IgD-negative memory B cell (primary cell): ENCODE results near the gene PCDHGB3. TPM values are rescaled to one million over a fixed set of nuclear protein-coding genes. Genes with fewer than 3 reads are reported as not detected.
"Not testable (repeated sequence)": the region's sequence is repeated elsewhere in the genome, so short reads cannot be mapped to it uniquely, and the experiment has no call there.

Source experiments
- H3K27ac Mint-ChIP-seq, 3 donors: one replicate each; pipeline ENCODE4 v1.8.0; 2020 to 2022; ENCODE audit warnings: mild to moderate bottlenecking in 3 of 3, mixed read lengths in 3 of 3, moderate library complexity in 1 of 3
- H3K27me3 Mint-ChIP-seq: one replicate; pipeline ENCODE4 v1.8.0; 2021; ENCODE audit warnings: mixed read lengths
- H3K36me3 Mint-ChIP-seq: one replicate; pipeline ENCODE4 v1.8.0; 2020; ENCODE audit warnings: mild to moderate bottlenecking, mixed read lengths
- H3K4me1 Mint-ChIP-seq, 3 donors: one replicate each; pipeline ENCODE4 v1.8.0; 2020 to 2022; ENCODE audit warnings: mixed read lengths in 3 of 3, mild to moderate bottlenecking in 1 of 3
- H3K4me3 Mint-ChIP-seq, 4 donors: one replicate each; pipeline ENCODE4 v1.8.0; 2020 to 2022; ENCODE audit warnings: mild to moderate bottlenecking in 4 of 4, mixed read lengths in 4 of 4, moderate library complexity in 3 of 4
- H3K9me3 Mint-ChIP-seq, 3 donors: one replicate each; pipeline ENCODE4 v1.8.0; 2020 to 2021; ENCODE audit warnings: mixed read lengths in 3 of 3, mild to moderate bottlenecking in 1 of 3
- polyA plus RNA-seq: library from polyadenylated mRNA; unstranded; fragments of 300-500 nt; fragmentation: Illumina TruSeq; gene quantifications from one replicate; pipeline ENCODE4 v1.2.3, GENCODE V29; 2021

PCDHGB3 gene
- polyA plus RNA-seq, 1 donor from 2014 or later = not detected

DNA sequence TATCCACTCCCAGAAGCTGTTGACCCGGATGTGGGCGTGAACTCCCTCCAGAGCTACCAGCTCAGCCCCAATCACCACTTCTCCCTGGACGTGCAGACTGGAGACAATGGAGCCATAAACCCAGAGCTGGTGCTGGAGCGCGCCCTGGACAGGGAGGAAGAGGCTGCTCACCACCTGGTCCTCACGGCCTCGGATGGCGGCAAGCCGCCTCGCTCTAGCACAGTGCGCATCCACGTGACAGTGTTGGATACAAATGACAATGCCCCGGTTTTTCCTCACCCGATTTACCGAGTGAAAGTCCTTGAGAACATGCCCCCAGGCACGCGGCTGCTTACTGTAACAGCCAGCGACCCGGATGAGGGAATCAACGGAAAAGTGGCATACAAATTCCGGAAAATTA is 23.2 kb downstream of the PCDHGB3 start:
- H3K36me3 Mint-ChIP-seq = peaks cover 3% of the 10 kb centered on the region
- peaks cover 10 to 26% (median 22%) of the 10 kb centered on the region in 3 donors for H3K9me3 Mint-ChIP-seq
- H3K4me1 Mint-ChIP-seq = peaks cover 0 to 4% (median 2%) of the 10 kb centered on the region in 3 donors
- peaks cover 32% of the 10 kb centered on the region for H3K27me3 Mint-ChIP-seq
- no peak overlapping the region for H3K4me3 Mint-ChIP-seq
- H3K27ac Mint-ChIP-seq = peak overlapping the region in 1 of 3 donors; percentile 62

DNA sequence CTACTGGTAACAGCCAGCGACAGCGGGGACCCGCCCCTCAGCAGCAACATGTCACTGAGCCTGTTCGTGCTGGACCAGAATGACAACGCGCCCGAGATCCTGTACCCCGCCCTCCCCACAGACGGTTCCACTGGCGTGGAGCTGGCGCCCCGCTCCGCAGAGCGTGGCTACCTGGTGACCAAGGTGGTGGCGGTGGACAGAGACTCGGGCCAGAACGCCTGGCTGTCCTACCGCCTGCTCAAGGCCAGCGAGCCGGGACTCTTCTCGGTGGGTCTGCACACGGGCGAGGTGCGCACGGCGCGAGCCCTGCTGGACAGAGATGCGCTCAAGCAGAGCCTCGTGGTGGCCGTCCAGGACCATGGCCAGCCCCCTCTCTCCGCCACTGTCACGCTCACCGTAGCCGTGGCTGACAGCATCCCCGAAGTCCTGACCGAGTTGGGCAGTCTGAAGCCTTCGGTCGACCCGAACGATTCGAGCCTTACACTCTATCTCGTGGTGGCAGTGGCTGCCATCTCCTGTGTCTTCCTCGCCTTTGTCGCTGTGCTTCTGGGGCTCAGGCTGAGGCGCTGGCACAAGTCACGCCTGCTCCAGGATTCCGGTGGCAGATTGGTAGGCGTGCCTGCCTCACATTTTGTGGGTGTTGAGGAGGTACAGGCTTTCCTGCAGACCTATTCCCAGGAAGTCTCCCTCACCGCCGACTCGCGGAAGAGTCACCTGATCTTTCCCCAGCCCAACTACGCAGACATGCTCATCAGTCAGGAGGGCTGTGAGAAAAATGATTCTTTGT is 24.6 kb downstream of the PCDHGB3 start:
- H3K4me3 Mint-ChIP-seq = peak overlapping the region in 1 of 4 donors; percentile 17
- H3K27me3 Mint-ChIP-seq = peaks cover 36% of the 10 kb centered on the region
- peak overlapping the region in 1 of 3 donors; percentile 83 for H3K27ac Mint-ChIP-seq
- not testable (repeated sequence) for H3K36me3 Mint-ChIP-seq, H3K4me1 Mint-ChIP-seq
- H3K9me3 Mint-ChIP-seq = peaks cover 9 to 29% (median 24%) of the 10 kb centered on the region in 3 donors

DNA sequence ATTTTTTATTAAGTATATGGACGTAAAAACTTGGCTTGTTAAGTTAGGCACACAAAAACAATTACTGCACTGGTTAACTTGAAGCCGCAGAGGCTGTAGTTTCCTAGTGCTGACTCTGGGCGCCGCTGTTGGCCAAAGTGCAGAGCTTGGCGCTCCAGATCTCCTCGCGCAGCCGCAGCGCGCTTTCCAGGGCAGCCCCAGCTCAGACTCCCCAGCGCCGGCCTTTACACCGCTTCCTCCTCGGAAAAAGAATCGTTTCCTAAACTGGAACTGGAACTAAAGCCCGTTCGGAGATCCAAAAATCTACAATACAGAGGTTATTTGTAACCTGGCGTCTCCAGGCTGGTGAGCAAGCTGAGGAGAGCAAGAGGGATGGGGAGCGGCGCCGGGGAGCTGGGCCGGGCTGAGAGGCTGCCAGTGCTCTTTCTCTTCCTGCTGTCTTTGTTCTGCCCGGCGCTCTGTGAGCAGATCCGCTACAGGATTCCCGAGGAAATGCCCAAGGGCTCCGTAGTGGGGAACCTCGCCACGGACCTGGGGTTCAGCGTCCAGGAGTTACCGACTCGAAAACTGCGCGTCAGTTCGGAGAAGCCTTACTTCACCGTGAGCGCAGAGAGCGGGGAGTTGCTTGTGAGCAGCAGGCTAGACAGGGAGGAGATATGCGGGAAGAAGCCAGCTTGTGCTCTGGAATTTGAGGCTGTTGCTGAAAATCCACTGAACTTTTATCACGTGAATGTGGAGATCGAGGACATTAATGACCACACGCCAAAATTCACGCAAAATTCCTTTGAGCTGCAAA is 27.9 kb downstream of the PCDHGB3 start, which contains the start of gene PCDHGB5:
Gene PCDHGB5, plus strand, starts transcription at position 192 of the 796 bp plus-strand sequence. Its CDS starts 181 bp downstream, at position 373.
- Mint-ChIP-seq H3K27me3 (peaks cover 36% of the 10 kb centered on the region), H3K9me3 (peaks cover 6 to 37% (median 19%) of the 10 kb centered on the region in 3 donors), H3K27ac (peak within 1 kb of the TSS in 2 of 3 donors; percentile 46 to 67), H3K4me3 (peak within 1 kb of the TSS; percentile 73 to 84 (median 80))
- not testable (repeated sequence) for H3K36me3 Mint-ChIP-seq, H3K4me1 Mint-ChIP-seq

DNA sequence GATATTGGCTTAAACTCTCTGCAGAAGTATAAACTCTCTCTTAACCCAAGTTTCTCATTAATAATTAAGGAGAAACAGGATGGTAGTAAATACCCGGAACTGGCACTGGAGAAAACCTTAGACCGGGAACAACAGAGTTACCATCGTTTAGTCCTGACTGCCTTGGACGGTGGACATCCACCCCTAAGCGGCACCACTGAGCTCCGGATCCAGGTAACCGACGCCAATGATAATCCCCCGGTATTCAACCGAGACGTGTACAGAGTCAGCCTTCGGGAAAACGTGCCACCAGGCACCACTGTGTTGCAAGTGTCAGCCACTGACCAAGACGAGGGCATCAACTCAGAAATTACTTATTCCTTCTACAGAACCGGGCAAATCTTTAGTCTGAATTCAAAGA is 28.6 kb downstream of the PCDHGB3 start:
- Mint-ChIP-seq H3K9me3 (peaks cover 5 to 35% (median 19%) of the 10 kb centered on the region in 3 donors), H3K27ac (peak overlapping the region in 2 of 3 donors; percentile 46 to 51)

DNA sequence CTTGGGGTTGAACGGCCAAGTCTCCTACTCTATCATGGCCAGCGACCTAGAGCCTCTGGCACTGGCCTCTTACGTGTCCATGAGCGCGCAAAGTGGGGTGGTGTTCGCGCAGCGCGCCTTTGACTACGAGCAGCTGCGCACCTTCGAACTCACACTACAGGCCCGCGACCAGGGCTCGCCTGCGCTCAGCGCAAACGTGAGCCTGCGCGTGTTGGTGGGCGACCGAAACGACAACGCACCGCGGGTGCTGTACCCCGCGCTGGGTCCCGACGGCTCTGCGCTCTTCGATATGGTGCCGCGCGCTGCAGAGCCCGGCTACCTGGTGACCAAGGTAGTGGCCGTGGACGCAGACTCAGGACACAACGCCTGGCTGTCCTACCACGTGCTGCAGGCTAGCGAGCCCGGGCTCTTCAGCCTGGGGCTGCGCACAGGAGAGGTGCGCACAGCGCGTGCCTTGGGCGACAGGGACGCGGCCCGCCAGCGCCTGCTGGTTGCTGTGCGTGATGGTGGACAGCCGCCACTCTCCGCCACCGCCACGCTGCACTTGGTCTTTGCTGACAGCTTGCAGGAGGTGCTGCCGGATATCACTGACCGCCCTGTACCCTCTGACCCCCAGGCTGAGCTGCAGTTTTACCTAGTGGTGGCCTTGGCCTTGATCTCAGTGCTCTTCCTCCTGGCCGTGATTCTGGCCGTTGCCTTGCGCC is 29.7 kb downstream of the PCDHGB3 start:
- Mint-ChIP-seq H3K9me3 (peaks cover 4 to 40% (median 21%) of the 10 kb centered on the region in 3 donors), H3K36me3 (peaks cover 4% of the 10 kb centered on the region), H3K4me1 (peaks cover 0 to 3% (median 3%) of the 10 kb centered on the region in 3 donors), H3K4me3 (peak overlapping the region in 3 of 4 donors; percentile 2 to 75 (median 38)), H3K27ac (peak overlapping the region in 2 of 3 donors; percentile 51 to 87), H3K27me3 (peaks cover 46% of the 10 kb centered on the region)

More for the DNA sequence above, 28.6 kb downstream of the PCDHGB3 start:
- Mint-ChIP-seq H3K27me3 (peaks cover 42% of the 10 kb centered on the region), H3K4me3 (peak overlapping the region in 2 of 4 donors; percentile 8 to 81), H3K4me1 (peaks cover 0 to 3% (median 3%) of the 10 kb centered on the region in 3 donors), H3K36me3 (peaks cover 4% of the 10 kb centered on the region)

DNA sequence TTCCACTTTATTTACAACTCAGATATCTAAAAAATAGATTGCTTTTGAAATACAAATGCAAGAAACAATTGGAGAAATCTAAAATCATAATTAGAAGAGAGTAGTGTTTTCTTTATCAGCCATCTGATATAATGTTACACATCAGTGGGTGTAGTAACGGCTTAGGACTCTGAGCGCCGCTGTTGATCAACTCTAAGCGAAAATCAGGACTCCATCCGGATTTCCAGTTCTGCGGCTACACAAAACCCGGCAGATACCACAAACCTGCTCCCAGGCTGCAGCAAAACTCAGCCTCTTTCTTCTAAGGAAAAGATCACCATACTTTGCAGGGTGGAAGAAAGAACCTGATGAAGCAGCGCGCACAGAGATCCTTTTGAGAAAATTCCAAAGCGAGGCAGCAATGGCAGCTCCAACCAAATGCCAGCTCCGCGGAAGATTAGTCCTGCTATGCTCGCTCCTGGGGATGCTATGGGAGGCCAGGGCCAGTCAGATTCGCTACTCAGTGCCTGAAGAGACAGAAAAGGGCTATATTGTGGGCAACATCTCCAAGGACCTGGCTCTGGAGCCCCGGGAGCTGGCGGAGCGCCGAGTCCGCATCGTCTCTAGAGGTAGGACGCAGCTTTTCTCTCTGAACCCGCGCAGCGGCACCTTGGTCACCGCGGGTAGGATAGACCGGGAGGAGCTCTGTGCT is 32.7 kb downstream of the PCDHGB3 start, which contains the start of gene PCDHGA9:
Gene PCDHGA9, plus strand, starts transcription at position 226 of the 691 bp plus-strand sequence. Its CDS starts 175 bp downstream, at position 401.
- Mint-ChIP-seq H3K27me3 (peaks cover 53% of the 10 kb centered on the region), H3K27ac (peak within 1 kb of the TSS; percentile 34 to 76 (median 74)), H3K4me1 (peaks cover 0 to 3% (median 3%) of the 10 kb centered on the region in 3 donors), H3K9me3 (peaks cover 7 to 32% (median 21%) of the 10 kb centered on the region in 3 donors), H3K36me3 (peaks cover 4% of the 10 kb centered on the region), H3K4me3 (peak within 1 kb of the TSS; percentile 23 to 93 (median 75))

DNA sequence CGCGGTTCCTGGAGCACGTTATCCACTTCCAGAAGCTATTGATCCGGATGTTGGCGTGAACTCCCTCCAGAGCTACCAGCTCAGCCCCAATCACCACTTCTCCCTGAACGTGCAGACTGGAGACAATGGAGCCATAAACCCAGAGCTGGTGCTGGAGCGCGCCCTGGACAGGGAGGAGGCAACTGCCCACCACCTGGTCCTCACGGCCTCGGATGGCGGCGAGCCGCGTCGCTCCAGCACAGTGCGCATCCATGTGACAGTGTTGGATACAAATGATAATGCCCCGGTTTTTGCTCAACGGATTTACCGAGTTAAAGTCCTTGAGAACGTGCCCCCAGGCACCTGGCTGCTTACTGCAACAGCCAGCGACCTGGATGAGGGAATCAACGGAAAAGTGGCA is 33.3 kb downstream of the PCDHGB3 start:
- H3K4me1 Mint-ChIP-seq = peaks cover 0 to 3% (median 3%) of the 10 kb centered on the region in 3 donors
- peaks cover 7 to 36% (median 21%) of the 10 kb centered on the region in 3 donors for H3K9me3 Mint-ChIP-seq
- peaks cover 4% of the 10 kb centered on the region for H3K36me3 Mint-ChIP-seq
- H3K4me3 Mint-ChIP-seq = peak overlapping the region in 2 of 4 donors; percentile 39 to 78
- H3K27me3 Mint-ChIP-seq = peaks cover 58% of the 10 kb centered on the region
- H3K27ac Mint-ChIP-seq = peak overlapping the region in 1 of 3 donors; percentile 74

DNA sequence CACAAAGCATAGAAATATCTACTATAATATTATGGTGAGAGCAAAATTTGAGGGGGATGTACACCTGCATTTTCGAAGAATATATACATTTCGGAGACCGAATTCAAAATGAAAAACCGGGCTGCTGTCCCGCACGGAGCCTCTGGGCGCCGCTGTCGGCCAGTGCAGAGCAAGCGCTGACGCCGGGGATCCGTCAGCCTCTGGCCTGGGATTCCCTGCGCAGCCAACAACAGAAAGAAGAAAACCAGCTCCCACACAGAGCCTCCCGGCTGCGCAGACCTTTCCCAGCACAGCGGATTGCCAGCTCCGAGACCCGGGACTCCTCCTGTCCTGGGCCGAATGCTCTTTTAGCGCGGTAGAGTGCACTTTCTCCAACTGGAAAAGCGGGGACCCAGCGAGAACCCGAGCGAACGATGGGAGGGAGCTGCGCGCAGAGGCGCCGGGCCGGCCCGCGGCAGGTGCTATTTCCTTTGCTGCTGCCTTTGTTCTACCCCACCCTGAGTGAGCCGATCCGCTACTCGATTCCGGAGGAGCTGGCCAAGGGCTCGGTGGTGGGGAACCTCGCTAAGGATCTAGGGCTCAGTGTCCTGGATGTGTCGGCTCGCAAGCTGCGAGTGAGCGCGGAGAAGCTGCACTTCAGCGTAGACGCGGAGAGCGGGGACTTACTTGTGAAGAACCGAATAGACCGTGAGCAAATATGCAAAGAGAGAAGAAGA is 37.9 kb downstream of the PCDHGB3 start, which contains the start of gene PCDHGB6:
Gene PCDHGB6, plus strand, starts transcription at position 232 of the 716 bp plus-strand sequence. Its CDS starts 182 bp downstream, at position 414.
- peak within 1 kb of the TSS; percentile 59 to 93 (median 78) for H3K4me3 Mint-ChIP-seq
- not testable (repeated sequence) for H3K4me1 Mint-ChIP-seq, H3K36me3 Mint-ChIP-seq
- peaks cover 55% of the 10 kb centered on the region for H3K27me3 Mint-ChIP-seq
- H3K27ac Mint-ChIP-seq = peak within 1 kb of the TSS; percentile 73 to 86 (median 76)
- H3K9me3 Mint-ChIP-seq = peaks cover 6 to 33% (median 19%) of the 10 kb centered on the region in 3 donors

DNA sequence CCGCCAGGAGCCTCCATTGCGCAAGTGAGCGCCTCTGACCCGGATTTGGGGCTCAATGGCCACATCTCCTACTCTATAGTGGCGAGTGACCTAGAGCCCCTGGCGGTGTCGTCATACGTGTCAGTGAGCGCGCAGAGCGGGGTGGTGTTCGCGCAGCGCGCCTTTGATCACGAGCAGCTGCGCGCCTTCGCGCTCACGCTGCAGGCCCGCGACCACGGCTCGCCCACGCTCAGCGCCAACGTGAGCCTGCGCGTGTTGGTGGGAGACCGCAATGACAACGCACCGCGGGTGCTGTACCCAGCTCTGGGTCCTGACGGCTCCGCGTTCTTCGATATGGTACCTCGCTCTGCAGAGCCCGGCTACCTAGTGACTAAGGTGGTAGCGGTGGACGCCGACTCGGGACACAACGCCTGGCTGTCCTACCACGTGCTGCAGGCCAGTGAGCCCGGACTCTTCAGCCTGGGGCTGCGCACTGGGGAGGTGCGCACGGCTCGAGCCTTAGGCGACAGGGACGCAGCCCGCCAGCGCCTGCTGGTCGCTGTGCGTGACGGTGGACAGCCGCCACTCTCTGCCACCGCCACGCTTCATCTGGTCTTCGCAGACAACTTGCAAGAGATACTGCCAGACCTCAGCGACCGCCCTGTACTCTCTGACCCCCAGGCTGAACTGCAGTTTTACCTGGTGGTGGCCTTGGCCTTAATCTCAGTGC is 39.7 kb downstream of the PCDHGB3 start:
- Mint-ChIP-seq H3K4me1 (peaks cover 7 to 13% (median 7%) of the 10 kb centered on the region in 3 donors), H3K27ac (peak overlapping the region in 2 of 3 donors; percentile 69 to 76), H3K36me3 (peaks cover 6% of the 10 kb centered on the region), H3K9me3 (peaks cover 9 to 34% (median 10%) of the 10 kb centered on the region in 3 donors), H3K27me3 (peaks cover 58% of the 10 kb centered on the region), H3K4me3 (no peak overlapping the region)

DNA sequence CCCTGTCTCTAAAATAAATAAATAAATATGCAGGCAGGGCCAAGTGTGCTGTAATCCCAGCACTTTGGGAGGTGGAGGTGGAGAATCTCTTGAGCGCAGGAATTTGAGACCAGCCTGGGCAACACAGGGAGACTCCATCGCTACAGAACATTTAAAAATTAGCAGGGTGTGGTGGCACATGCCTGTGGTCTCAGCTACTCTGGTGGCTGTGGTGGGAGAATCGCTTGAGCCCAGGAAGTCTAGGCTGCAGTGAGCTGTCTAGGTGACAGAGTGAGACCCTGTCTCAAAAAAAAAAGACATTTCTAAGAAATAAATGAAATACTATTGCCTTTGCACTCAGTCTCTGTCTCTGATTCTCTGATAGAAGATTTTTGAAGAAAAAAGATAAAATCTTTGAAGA is 41.5 kb downstream of the PCDHGB3 start:
- H3K27ac Mint-ChIP-seq = peak overlapping the region in 2 of 3 donors; percentile 40 to 69
- peaks cover 55% of the 10 kb centered on the region for H3K27me3 Mint-ChIP-seq
- peaks cover 9 to 42% (median 10%) of the 10 kb centered on the region in 3 donors for H3K9me3 Mint-ChIP-seq
- H3K4me1 Mint-ChIP-seq = peaks cover 10 to 15% (median 14%) of the 10 kb centered on the region in 3 donors
- peak overlapping the region in 1 of 4 donors; percentile 24 for H3K4me3 Mint-ChIP-seq
- H3K36me3 Mint-ChIP-seq = peaks cover 6% of the 10 kb centered on the region

DNA sequence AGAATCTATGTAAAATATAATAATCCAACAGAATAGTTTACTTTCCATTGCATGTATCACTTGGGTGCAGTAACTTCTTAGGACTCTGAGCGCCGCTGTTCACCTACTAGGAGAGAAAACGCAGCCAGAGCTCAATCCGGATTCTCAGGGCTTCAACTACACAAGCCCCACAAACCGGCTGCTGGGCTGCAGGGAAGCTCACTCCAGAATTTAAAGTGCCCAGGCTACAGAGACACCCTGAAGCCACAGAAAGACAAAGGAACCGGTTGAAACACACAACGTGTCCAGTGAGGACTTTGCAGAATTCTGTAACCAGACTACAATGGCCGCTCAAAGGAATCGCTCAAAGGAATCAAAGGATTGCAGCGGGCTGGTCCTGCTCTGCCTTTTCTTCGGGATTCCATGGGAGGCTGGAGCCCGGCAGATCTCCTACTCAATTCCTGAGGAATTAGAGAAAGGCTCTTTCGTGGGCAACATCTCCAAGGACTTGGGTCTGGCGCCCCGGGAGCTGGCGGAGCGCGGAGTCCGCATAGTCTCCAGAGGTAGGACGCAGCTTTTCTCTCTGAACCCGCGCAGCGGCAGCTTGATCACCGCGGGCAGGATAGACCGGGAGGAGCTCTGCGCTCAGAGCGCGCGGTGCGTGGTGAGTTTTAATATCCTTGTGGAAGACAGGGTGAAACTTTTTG is 43.0 kb downstream of the PCDHGB3 start, which contains the start of gene PCDHGA10:
Gene PCDHGA10, plus strand, starts transcription at position 134 of the 686 bp plus-strand sequence. Its CDS starts 189 bp downstream, at position 323.
- Mint-ChIP-seq H3K4me3 (peak within 1 kb of the TSS; percentile 83 to 99 (median 96)), H3K36me3 (peaks cover 6% of the 10 kb centered on the region), H3K4me1 (peaks cover 12 to 17% (median 17%) of the 10 kb centered on the region in 3 donors), H3K27ac (peak within 1 kb of the TSS; percentile 40 to 99 (median 88)), H3K9me3 (peaks cover 6 to 39% (median 13%) of the 10 kb centered on the region in 3 donors), H3K27me3 (peaks cover 51% of the 10 kb centered on the region)
